ENCODE results near the gene IGF2BP2. TPM values are rescaled to one million over a fixed set of nuclear protein-coding genes. Genes with fewer than 3 reads are reported as not detected.
"Not testable (repeated sequence)": the region's sequence is repeated elsewhere in the genome, so short reads cannot be mapped to it uniquely, and the experiment has no call there.

The IGF2BP2 gene
- total RNA-seq, 1 experiment from 2014 or later: 0.67 TPM

GRCh38 chr3:185859294-185859972, 34.6 kb upstream of the IGF2BP2 start:
- Histone ChIP-seq H3K27me3 (ENCODE audit: low read length) (no peaks in the 10 kb centered on the region), H3K4me2 (ENCODE audit: low read depth, low read length, poor library complexity, severe bottlenecking) (no peak overlapping the region), H3K4me1 (ENCODE audit: low read length) (no peaks in the 10 kb centered on the region), H3K79me2 (ENCODE audit: low read length) (no peaks in the 10 kb centered on the region), H3K27ac (ENCODE audit: low read length) (no peak overlapping the region), H3K9me3 (ENCODE audit: low read length) (peaks cover 10% of the 10 kb centered on the region), H3K4me3 (ENCODE audit: low read length) (no peak overlapping the region), H3K9me2 (replicated peaks; ENCODE audit: insufficient read depth, low read length) (no peaks in the 10 kb centered on the region), H3K36me3 (ENCODE audit: insufficient read depth, low read length) (no peaks in the 10 kb centered on the region), H4K20me1 (ENCODE audit: insufficient read depth, low read depth, low read length) (no peaks in the 10 kb centered on the region), H3K9ac (ENCODE audit: low read length) (no peak overlapping the region), H2AFZ (ENCODE audit: low read length) (no peak overlapping the region)
- no peak for DNase-seq

- no peak overlapping the region for H2AFZ ChIP-seq (ENCODE audit: low read length)
- no peaks in the 10 kb centered on the region for H4K20me1 ChIP-seq (ENCODE audit: insufficient read depth, low read depth, low read length)
- no peak overlapping the region for H3K27ac ChIP-seq (ENCODE audit: low read length)
- H3K4me3 ChIP-seq (ENCODE audit: low read length): no peak overlapping the region
- H3K79me2 ChIP-seq (ENCODE audit: low read length): no peaks in the 10 kb centered on the region
- no peaks in the 10 kb centered on the region for H3K36me3 ChIP-seq (ENCODE audit: insufficient read depth, low read length)
- peaks cover 10% of the 10 kb centered on the region for H3K9me3 ChIP-seq (ENCODE audit: low read length)
- H3K9ac ChIP-seq (ENCODE audit: low read length): no peak overlapping the region
- no peaks in the 10 kb centered on the region for H3K27me3 ChIP-seq (ENCODE audit: low read length)
- no peak for DNase-seq
- H3K4me2 ChIP-seq (ENCODE audit: low read depth, low read length, poor library complexity, severe bottlenecking): no peak overlapping the region
- no peaks in the 10 kb centered on the region for H3K4me1 ChIP-seq (ENCODE audit: low read length)
- no peaks in the 10 kb centered on the region for H3K9me2 ChIP-seq (replicated peaks; ENCODE audit: insufficient read depth, low read length)
These were observed 33.8 kb upstream of the IGF2BP2 start for GRCh38 chr3:185858502-185859225.

GRCh38 chr3:185857208-185857607, 32.4 kb upstream of the IGF2BP2 start:
- Histone ChIP-seq H3K4me2 (ENCODE audit: low read depth, low read length, poor library complexity, severe bottlenecking) (no peak overlapping the region), H3K36me3 (ENCODE audit: insufficient read depth, low read length) (no peaks in the 10 kb centered on the region), H3K9ac (ENCODE audit: low read length) (no peak overlapping the region), H3K4me3 (ENCODE audit: low read length) (no peak overlapping the region), H4K20me1 (ENCODE audit: insufficient read depth, low read depth, low read length) (no peaks in the 10 kb centered on the region), H3K9me3 (ENCODE audit: low read length) (peaks cover 10% of the 10 kb centered on the region), H3K27ac (ENCODE audit: low read length) (no peak overlapping the region), H3K9me2 (replicated peaks; ENCODE audit: insufficient read depth, low read length) (no peaks in the 10 kb centered on the region), H3K4me1 (ENCODE audit: low read length) (no peaks in the 10 kb centered on the region), H3K79me2 (ENCODE audit: low read length) (no peaks in the 10 kb centered on the region), H3K27me3 (ENCODE audit: low read length) (no peaks in the 10 kb centered on the region), H2AFZ (ENCODE audit: low read length) (no peak overlapping the region)
- DNase-seq: no peak

GRCh38 chr3:185856652-185857051, 31.8 kb upstream of the IGF2BP2 start:
- no peak for DNase-seq
- no peaks in the 10 kb centered on the region for H3K4me1 ChIP-seq (ENCODE audit: low read length)
- H3K79me2 ChIP-seq (ENCODE audit: low read length): no peaks in the 10 kb centered on the region
- no peaks in the 10 kb centered on the region for H3K9me2 ChIP-seq (replicated peaks; ENCODE audit: insufficient read depth, low read length)
- no peaks in the 10 kb centered on the region for H4K20me1 ChIP-seq (ENCODE audit: insufficient read depth, low read depth, low read length)
- H3K9me3 ChIP-seq (ENCODE audit: low read length): peaks cover 10% of the 10 kb centered on the region
- no peak overlapping the region for H3K9ac ChIP-seq (ENCODE audit: low read length)
- no peak overlapping the region for H3K27ac ChIP-seq (ENCODE audit: low read length)
- no peaks in the 10 kb centered on the region for H3K27me3 ChIP-seq (ENCODE audit: low read length)
- H3K36me3 ChIP-seq (ENCODE audit: insufficient read depth, low read length): no peaks in the 10 kb centered on the region
- no peak overlapping the region for H3K4me2 ChIP-seq (ENCODE audit: low read depth, low read length, poor library complexity, severe bottlenecking)
- no peak overlapping the region for H2AFZ ChIP-seq (ENCODE audit: low read length)
- no peak overlapping the region for H3K4me3 ChIP-seq (ENCODE audit: low read length)

DNA sequence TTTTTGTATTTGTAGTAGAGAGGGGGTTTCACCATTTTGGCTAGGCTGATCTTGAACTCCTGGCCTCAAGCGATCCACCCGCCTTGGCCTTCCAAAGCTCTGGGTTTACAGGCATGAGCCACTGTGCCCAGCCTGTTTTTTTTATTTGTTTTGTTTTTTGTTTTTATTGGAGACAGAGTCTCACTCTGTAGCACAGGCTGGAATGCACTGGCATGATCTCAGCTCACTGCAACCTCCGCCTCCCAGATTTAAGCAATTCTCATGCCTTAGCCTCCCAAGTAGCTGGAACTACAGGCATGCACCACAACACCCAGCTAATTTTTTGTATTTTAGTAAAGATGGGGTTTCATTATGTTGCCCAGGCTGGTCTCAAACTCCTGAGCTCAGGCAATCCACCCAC, 28.9 kb upstream of the IGF2BP2 start:
- H3K79me2 ChIP-seq (ENCODE audit: low read length); H3K36me3 ChIP-seq (ENCODE audit: insufficient read depth, low read length); H3K27me3 ChIP-seq (ENCODE audit: low read length); H4K20me1 ChIP-seq (ENCODE audit: insufficient read depth, low read depth, low read length); H3K9ac ChIP-seq (ENCODE audit: low read length); H3K4me2 ChIP-seq (ENCODE audit: low read depth, low read length, poor library complexity, severe bottlenecking); H3K27ac ChIP-seq (ENCODE audit: low read length); H2AFZ ChIP-seq (ENCODE audit: low read length); H3K9me2 ChIP-seq (replicated peaks; ENCODE audit: insufficient read depth, low read length); H3K4me1 ChIP-seq (ENCODE audit: low read length); H3K9me3 ChIP-seq (ENCODE audit: low read length); H3K4me3 ChIP-seq (ENCODE audit: low read length): not testable (repeated sequence)
- DNase-seq: peak; percentile 1

GRCh38 chr3:185852635-185853034, 27.8 kb upstream of the IGF2BP2 start:
- DNase-seq: no peak
- Histone ChIP-seq H3K9me2 (replicated peaks; ENCODE audit: insufficient read depth, low read length) (no peaks in the 10 kb centered on the region), H3K9me3 (ENCODE audit: low read length) (peaks cover 10% of the 10 kb centered on the region), H3K4me2 (ENCODE audit: low read depth, low read length, poor library complexity, severe bottlenecking) (no peak overlapping the region), H3K27ac (ENCODE audit: low read length) (no peak overlapping the region), H3K79me2 (ENCODE audit: low read length) (no peaks in the 10 kb centered on the region), H4K20me1 (ENCODE audit: insufficient read depth, low read depth, low read length) (no peaks in the 10 kb centered on the region), H3K4me1 (ENCODE audit: low read length) (no peaks in the 10 kb centered on the region), H3K4me3 (ENCODE audit: low read length) (no peak overlapping the region), H3K9ac (ENCODE audit: low read length) (no peak overlapping the region), H3K36me3 (ENCODE audit: insufficient read depth, low read length) (no peaks in the 10 kb centered on the region), H2AFZ (ENCODE audit: low read length) (no peak overlapping the region), H3K27me3 (ENCODE audit: low read length) (no peaks in the 10 kb centered on the region)

DNA sequence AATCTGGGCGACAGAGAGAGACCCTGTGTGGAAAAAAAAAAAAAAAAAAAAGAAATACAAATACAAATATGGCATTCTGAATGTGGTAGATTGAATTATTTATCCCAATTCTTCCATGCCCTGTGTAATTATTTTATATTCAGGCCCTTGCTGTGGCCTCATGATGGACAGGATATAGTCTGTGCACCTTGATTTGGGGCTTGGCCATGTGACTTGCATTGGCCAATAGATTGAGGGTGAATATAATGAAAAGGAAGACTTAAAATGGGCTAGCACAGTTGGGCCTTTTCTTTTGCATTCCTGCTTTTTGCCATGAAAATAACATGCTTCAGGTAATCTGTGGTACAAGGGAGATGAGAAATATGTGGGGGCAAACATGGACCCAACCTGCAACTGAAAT, 27.1 kb upstream of the IGF2BP2 start:
- Histone ChIP-seq H3K9me3 (ENCODE audit: low read length) (peaks cover 9% of the 10 kb centered on the region), H2AFZ (ENCODE audit: low read length) (no peak overlapping the region), H3K27me3 (ENCODE audit: low read length) (no peaks in the 10 kb centered on the region), H3K4me1 (ENCODE audit: low read length) (no peaks in the 10 kb centered on the region), H3K36me3 (ENCODE audit: insufficient read depth, low read length) (no peaks in the 10 kb centered on the region), H4K20me1 (ENCODE audit: insufficient read depth, low read depth, low read length) (no peaks in the 10 kb centered on the region), H3K4me2 (ENCODE audit: low read depth, low read length, poor library complexity, severe bottlenecking) (no peak overlapping the region), H3K4me3 (ENCODE audit: low read length) (no peak overlapping the region), H3K79me2 (ENCODE audit: low read length) (no peaks in the 10 kb centered on the region), H3K9me2 (replicated peaks; ENCODE audit: insufficient read depth, low read length) (no peaks in the 10 kb centered on the region), H3K9ac (ENCODE audit: low read length) (no peak overlapping the region), H3K27ac (ENCODE audit: low read length) (no peak overlapping the region)
- DNase-seq: no peak

DNA sequence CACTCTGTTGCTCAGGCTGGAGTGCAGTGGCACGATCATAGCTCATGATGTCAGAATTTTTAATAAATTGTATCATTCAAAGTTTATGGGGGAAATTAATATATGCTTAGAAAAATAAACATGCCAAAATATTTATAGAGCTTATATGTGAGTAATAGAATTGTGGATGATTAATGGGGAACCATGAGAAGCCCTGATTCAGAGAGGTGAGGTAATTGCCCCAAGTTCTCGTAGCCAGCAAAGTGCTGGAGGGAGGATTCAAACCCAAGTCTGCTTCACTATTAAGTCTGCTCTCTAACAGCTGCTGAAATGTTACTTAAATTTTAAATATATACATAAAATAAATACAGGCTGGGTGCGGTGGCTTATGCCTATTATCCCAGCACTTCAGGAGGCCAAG, 26.2 kb upstream of the IGF2BP2 start:
- Histone ChIP-seq H3K9me2 (replicated peaks; ENCODE audit: insufficient read depth, low read length) (no peaks in the 10 kb centered on the region), H3K27me3 (ENCODE audit: low read length) (no peaks in the 10 kb centered on the region), H4K20me1 (ENCODE audit: insufficient read depth, low read depth, low read length) (no peaks in the 10 kb centered on the region), H3K9ac (ENCODE audit: low read length) (no peak overlapping the region), H3K36me3 (ENCODE audit: insufficient read depth, low read length) (no peaks in the 10 kb centered on the region), H3K4me2 (ENCODE audit: low read depth, low read length, poor library complexity, severe bottlenecking) (no peak overlapping the region), H3K79me2 (ENCODE audit: low read length) (no peaks in the 10 kb centered on the region), H3K27ac (ENCODE audit: low read length) (no peak overlapping the region), H3K9me3 (ENCODE audit: low read length) (no peaks in the 10 kb centered on the region), H3K4me3 (ENCODE audit: low read length) (no peak overlapping the region), H3K4me1 (ENCODE audit: low read length) (no peaks in the 10 kb centered on the region), H2AFZ (ENCODE audit: low read length) (no peak overlapping the region)
- no peak for DNase-seq
